ENCODE results near the gene BMPR2. TPM values are rescaled to one million over a fixed set of nuclear protein-coding genes. Genes with fewer than 3 reads are reported as not detected.
"Not testable (repeated sequence)": the region's sequence is repeated elsewhere in the genome, so short reads cannot be mapped to it uniquely, and the experiment has no call there.

The BMPR2 gene
- total and polyA plus RNA-seq, 7 donors = 3.9 to 43.2 (median 21.3) TPM

GRCh38 chr2:202353430-202353829, 22.7 kb upstream of the BMPR2 start:
- Histone ChIP-seq H3K36me3 (ENCODE audit: insufficient read depth in 1 of 2, low read depth in 1 of 2) (no peaks in the 10 kb centered on the region), H3K4me1 (no peaks in the 10 kb centered on the region), H3K4me3 (no peak overlapping the region), H3K27me3 (ENCODE audit: insufficient read depth in 3 of 3, low read length in 2 of 3) (no peaks in the 10 kb centered on the region), H3K27ac (no peak overlapping the region), H3K9me3 (no peaks in the 10 kb centered on the region)
- 83 to 96% (median 86%) methylated on average over 2 of the region's 2 CpGs for WGBS, 3 donors
- DNase-seq = no peak
- no peak for TF ChIP-seq CTCF (IDR thresholded peaks at IDR 0.05)
- ATAC-seq = no peak
- intact Hi-C loops (cut with DNase I) = no loop called here

- no peaks in the 10 kb centered on the region for H3K4me1 ChIP-seq
- no peak overlapping the region for H3K27ac ChIP-seq
- no peaks in the 10 kb centered on the region for H3K27me3 ChIP-seq (ENCODE audit: insufficient read depth in 3 of 3, low read length in 2 of 3)
- no peaks in the 10 kb centered on the region for H3K36me3 ChIP-seq (ENCODE audit: insufficient read depth in 1 of 2, low read depth in 1 of 2)
- no peak overlapping the region for H3K4me3 ChIP-seq
- no peak for TF ChIP-seq CTCF (IDR thresholded peaks at IDR 0.05)
- intact Hi-C loops (cut with DNase I) = no loop called here
- ATAC-seq = no peak
- H3K9me3 ChIP-seq = no peaks in the 10 kb centered on the region
- no peak for DNase-seq
- WGBS, 3 donors = 41 to 48% (median 46%) methylated on average over 1 of the region's 1 CpG
Measured at GRCh38 chr2:202355993-202356505, 20.1 kb upstream of the BMPR2 start.

GRCh38 chr2:202358924-202359323, 17.2 kb upstream of the BMPR2 start:
- H3K27me3 ChIP-seq (ENCODE audit: insufficient read depth in 3 of 3, low read length in 2 of 3); ATAC-seq; DNase-seq; H3K9me3 ChIP-seq; H3K4me1 ChIP-seq; intact Hi-C loops (cut with DNase I); H3K4me3 ChIP-seq; H3K27ac ChIP-seq; H3K36me3 ChIP-seq (ENCODE audit: insufficient read depth in 1 of 2, low read depth in 1 of 2): not testable (repeated sequence)
- 96 to 98% (median 96%) methylated on average over 8 of the region's 8 CpGs for WGBS, 3 donors

GRCh38 chr2:202360646-202361045, 15.5 kb upstream of the BMPR2 start:
- DNase-seq (no peak), ATAC-seq (no peak)
- TF ChIP-seq CTCF (IDR thresholded peaks at IDR 0.05) = no peak
- no peaks in the 10 kb centered on the region for H3K27me3 ChIP-seq (ENCODE audit: insufficient read depth in 3 of 3, low read length in 2 of 3)
- no peaks in the 10 kb centered on the region for H3K36me3 ChIP-seq (ENCODE audit: insufficient read depth in 1 of 2, low read depth in 1 of 2)
- intact Hi-C loops (cut with DNase I) = no loop called here
- no peaks in the 10 kb centered on the region for H3K9me3 ChIP-seq
- H3K4me1 ChIP-seq = no peaks in the 10 kb centered on the region
- WGBS, 3 donors = 84 to 97% (median 91%) methylated on average over 2 of the region's 2 CpGs
- H3K27ac ChIP-seq = no peak overlapping the region
- H3K4me3 ChIP-seq = no peak overlapping the region

GRCh38 chr2:202361108-202361507, 15.0 kb upstream of the BMPR2 start:
- DNase-seq (no peak), ATAC-seq (no peak)
- WGBS, 3 donors = 85 to 91% (median 91%) methylated on average over 4 of the region's 4 CpGs
- Histone ChIP-seq H3K36me3 (ENCODE audit: insufficient read depth in 1 of 2, low read depth in 1 of 2) (no peaks in the 10 kb centered on the region), H3K27me3 (ENCODE audit: insufficient read depth in 3 of 3, low read length in 2 of 3) (no peaks in the 10 kb centered on the region), H3K4me3 (no peak overlapping the region), H3K9me3 (no peaks in the 10 kb centered on the region), H3K4me1 (no peaks in the 10 kb centered on the region), H3K27ac (no peak overlapping the region)
- no peak for TF ChIP-seq CTCF (IDR thresholded peaks at IDR 0.05)
- intact Hi-C loops (cut with DNase I) = no loop called here
